Measurements from ENCODE around the gene FUT4.
"Not testable (repeated sequence)": the region's sequence is repeated elsewhere in the genome, so short reads cannot be mapped to it uniquely, and the experiment has no call there.

FUT4 gene

GRCh38 chr11:94533696-94534630, 9.8 kb upstream of the FUT4 start:
- DNase-seq: no peak

- no peak for DNase-seq
Observed at GRCh38 chr11:94536386-94536785, 7.3 kb upstream of the FUT4 start.

- no peak for DNase-seq
Observed at GRCh38 chr11:94537031-94537600, 6.6 kb upstream of the FUT4 start.

GRCh38 chr11:94539420-94539819, 4.3 kb upstream of the FUT4 start:
- DNase-seq: no peak

GRCh38 chr11:94544646-94545263, 1.0 kb downstream of the FUT4 start:
- no peak for DNase-seq

GRCh38 chr11:94545264-94546161, 1.8 kb downstream of the FUT4 start:
- DNase-seq: no peak

GRCh38 chr11:94546162-94546470, 2.4 kb downstream of the FUT4 start:
- no peak for DNase-seq

GRCh38 chr11:94546886-94547285, 3.2 kb downstream of the FUT4 start:
- DNase-seq: no peak

GRCh38 chr11:94549146-94549545, 5.4 kb downstream of the FUT4 start:
- DNase-seq: no peak

- DNase-seq: no peak
Observed at GRCh38 chr11:94550513-94550912, 6.8 kb downstream of the FUT4 start.

- no peak for DNase-seq
Observed at GRCh38 chr11:94553938-94554337, 10.2 kb downstream of the FUT4 start.

- DNase-seq: not testable (repeated sequence)
Observed at GRCh38 chr11:94555752-94556329, 12.1 kb downstream of the FUT4 start.

- no peak for DNase-seq
Observed at GRCh38 chr11:94557421-94557820, 13.7 kb downstream of the FUT4 start.

- DNase-seq: no peak
Observed at GRCh38 chr11:94557992-94558391, 14.3 kb downstream of the FUT4 start.

GRCh38 chr11:94558468-94558867, 14.7 kb downstream of the FUT4 start:
- DNase-seq: no peak

GRCh38 chr11:94558932-94559331, 15.2 kb downstream of the FUT4 start:
- no peak for DNase-seq

- no peak for DNase-seq
Observed at GRCh38 chr11:94559361-94559760, 15.6 kb downstream of the FUT4 start.

GRCh38 chr11:94560834-94561233, 17.1 kb downstream of the FUT4 start:
- no peak for DNase-seq

GRCh38 chr11:94563176-94563847, 19.6 kb downstream of the FUT4 start:
- DNase-seq: no peak

GRCh38 chr11:94563848-94564467, 20.2 kb downstream of the FUT4 start:
- DNase-seq: no peak

- DNase-seq: no peak
Observed at GRCh38 chr11:94567181-94567670, 23.5 kb downstream of the FUT4 start, which contains the start of gene PIWIL4. TSS of gene PIWIL4 (plus strand) at chr11:94567368. CDS start at chr11:94567519, 151 bp downstream.
